Measurements from ENCODE around the gene PLCG2. TPM values are rescaled to one million over a fixed set of nuclear protein-coding genes. Genes with fewer than 3 reads are reported as not detected.

The PLCG2 gene
- total RNA-seq, 4 donors from 2014 or later = 5.3 to 15.8 (median 9.5) TPM

DNA sequence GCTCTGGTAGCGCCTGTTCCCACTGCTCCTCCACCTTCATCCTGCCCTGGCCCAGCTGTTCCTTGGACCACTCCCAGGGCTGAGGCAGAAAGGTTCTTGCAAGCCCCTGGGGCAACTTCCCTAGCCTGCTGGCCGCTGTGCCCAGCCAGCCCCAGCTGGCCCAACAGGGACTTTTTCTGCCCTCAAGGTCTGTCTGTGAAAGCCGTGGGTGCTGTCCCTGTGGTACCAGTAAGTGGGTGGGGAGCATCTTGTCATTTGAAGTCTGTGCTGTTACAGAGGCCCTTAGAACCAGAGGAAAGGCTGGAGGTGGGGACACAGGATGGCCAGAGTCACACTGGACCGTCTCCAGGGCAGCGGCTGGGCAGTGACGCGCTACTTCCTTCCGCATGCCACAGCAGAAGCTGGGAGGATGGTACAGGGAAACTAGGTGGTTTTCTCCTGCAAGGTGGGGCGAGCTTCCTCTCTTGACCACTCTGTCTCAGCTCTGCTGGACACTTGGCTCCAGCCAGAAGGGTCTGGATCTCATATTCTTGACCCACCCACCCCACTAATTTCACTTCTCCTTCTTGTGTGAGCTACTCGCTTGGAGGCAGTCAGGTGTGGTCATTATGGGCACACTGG is 87.8 kb downstream of the PLCG2 start:
- intact Hi-C loops (cut with DNase I) = no loop called here
- no peak overlapping the region for H3K4me3 ChIP-seq
- H3K36me3 ChIP-seq = no peaks in the 10 kb centered on the region
- TF ChIP-seq POLR2A (IDR thresholded peaks at IDR 0.05) = no peak
- TF ChIP-seq, protein P1, sequence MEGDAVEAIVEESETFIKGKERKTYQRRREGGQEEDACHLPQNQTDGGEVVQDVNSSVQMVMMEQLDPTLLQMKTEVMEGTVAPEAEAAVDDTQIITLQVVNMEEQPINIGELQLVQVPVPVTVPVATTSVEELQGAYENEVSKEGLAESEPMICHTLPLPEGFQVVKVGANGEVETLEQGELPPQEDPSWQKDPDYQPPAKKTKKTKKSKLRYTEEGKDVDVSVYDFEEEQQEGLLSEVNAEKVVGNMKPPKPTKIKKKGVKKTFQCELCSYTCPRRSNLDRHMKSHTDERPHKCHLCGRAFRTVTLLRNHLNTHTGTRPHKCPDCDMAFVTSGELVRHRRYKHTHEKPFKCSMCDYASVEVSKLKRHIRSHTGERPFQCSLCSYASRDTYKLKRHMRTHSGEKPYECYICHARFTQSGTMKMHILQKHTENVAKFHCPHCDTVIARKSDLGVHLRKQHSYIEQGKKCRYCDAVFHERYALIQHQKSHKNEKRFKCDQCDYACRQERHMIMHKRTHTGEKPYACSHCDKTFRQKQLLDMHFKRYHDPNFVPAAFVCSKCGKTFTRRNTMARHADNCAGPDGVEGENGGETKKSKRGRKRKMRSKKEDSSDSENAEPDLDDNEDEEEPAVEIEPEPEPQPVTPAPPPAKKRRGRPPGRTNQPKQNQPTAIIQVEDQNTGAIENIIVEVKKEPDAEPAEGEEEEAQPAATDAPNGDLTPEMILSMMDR (IDR thresholded peaks at IDR 0.05) = no peak
- peaks cover 0 to 15% (median 2%) of the 10 kb centered on the region in 3 donors for H3K4me1 ChIP-seq
- no peaks in the 10 kb centered on the region for H3K9me3 ChIP-seq
- H3K27ac ChIP-seq = peak overlapping the region; percentile 33 to 85 (median 54)
- H3K27me3 ChIP-seq = peaks cover 0 to 11% (median 0%) of the 10 kb centered on the region in 4 donors
- no peak for DNase-seq
- 41 to 48% methylated on average over 7 to 10 of the region's 10 CpGs for WGBS, 2 donors

DNA sequence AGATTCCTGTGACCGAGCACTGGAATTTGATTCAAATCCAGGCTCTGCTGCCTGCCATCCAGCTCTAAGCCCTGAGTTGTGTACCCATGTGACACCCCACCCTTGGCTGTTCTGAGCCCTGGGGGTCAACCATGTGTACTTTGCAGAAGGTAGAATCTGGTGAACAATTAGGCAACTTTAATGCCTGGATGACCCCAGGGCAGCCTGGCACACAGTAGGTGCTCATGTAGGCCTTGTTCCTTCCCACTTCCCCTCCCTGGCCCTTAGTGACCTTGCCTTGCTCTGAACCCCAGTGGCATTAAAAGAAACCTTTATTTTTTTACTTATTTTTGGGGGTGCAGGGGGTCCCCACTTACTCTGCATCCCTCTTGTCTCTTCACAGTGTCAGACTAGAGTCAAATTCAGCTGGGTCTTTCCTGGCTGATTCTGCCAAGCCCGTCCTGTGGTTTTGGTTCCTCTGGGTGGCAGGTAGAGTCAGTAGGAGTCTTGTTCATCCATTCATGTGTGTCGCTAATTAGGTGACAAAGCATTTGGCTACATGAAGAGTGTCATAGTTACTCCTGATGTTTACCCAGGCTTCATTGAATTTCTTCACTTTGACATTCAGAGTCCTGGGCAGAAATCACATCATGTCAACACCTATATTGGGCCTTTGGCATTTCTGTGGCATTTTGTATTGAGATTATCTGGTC is 89.1 kb downstream of the PLCG2 start:
- peaks cover 0 to 11% (median 0%) of the 10 kb centered on the region in 4 donors for H3K27me3 ChIP-seq
- no peaks in the 10 kb centered on the region for H3K36me3 ChIP-seq
- peak overlapping the region in 1 of 4 donors; percentile 22 for H3K27ac ChIP-seq
- peaks cover 0 to 12% (median 2%) of the 10 kb centered on the region in 3 donors for H3K4me1 ChIP-seq
- TF ChIP-seq POLR2A (IDR thresholded peaks at IDR 0.05) = no peak
- TF ChIP-seq, protein P1 (IDR thresholded peaks at IDR 0.05) = no peak
- H3K9me3 ChIP-seq = no peaks in the 10 kb centered on the region
- intact Hi-C loops (cut with DNase I) = no loop called here
- 86 to 92% methylated on average over 3 of the region's 3 CpGs for WGBS, 2 donors
- no peak overlapping the region for H3K4me3 ChIP-seq
- DNase-seq = no peak

DNA sequence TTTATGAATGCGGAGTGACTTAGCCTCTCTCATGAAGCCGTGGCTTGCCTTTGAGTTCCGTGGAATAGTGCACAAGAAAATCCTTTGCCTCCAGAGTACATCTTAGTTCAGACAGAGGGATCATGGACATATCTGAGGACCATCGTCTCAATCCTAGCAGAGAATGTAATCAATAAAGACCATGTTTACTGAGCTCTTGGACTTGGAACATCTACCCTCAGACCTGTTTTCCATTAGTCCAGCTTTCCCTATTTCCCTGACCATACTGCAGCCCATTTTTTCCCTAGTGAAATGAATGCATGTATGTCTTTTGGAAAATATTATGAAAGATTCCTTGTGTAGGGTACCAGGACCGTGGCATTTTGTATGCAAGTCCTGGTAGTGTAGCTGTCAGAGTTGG is 90.2 kb downstream of the PLCG2 start:
- intact Hi-C loops (cut with DNase I) = no loop called here
- DNase-seq = no peak
- Histone ChIP-seq H3K4me1 (peaks cover 0 to 22% (median 5%) of the 10 kb centered on the region in 3 donors), H3K9me3 (no peaks in the 10 kb centered on the region), H3K27ac (no peak overlapping the region), H3K4me3 (no peak overlapping the region), H3K36me3 (no peaks in the 10 kb centered on the region), H3K27me3 (peaks cover 0 to 9% (median 0%) of the 10 kb centered on the region in 4 donors)
- no peak for TF ChIP-seq POLR2A (IDR thresholded peaks at IDR 0.05)
- TF ChIP-seq, protein P1 (IDR thresholded peaks at IDR 0.05) = no peak
- WGBS, 2 donors = 84 to 92% methylated on average over 5 of the region's 5 CpGs

DNA sequence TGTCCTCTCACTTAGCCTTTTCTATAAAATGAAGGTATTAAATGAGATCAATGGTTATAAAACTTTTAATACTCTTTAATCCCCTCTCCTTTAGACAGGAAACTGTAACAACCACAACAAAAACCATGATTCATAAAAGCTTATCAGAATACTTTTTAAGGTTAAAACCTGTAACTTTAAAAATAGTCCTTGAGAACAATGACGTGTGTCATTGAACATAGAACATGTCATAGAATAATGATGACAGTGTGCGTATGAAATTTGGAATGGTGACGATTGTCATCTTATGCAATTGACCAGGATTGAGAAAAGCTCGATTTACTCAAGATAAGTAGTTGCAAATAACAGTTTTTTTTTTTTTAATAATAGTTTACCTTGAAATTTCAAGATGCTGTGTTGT is 94.1 kb downstream of the PLCG2 start:
- intact Hi-C loops (cut with DNase I) = loop anchor here (10.0 kb wide), 1 partner anchor 508 kb away; no protein-coding TSS in a partner anchor
- peaks cover 0 to 10% (median 2%) of the 10 kb centered on the region in 3 donors for H3K4me1 ChIP-seq
- TF ChIP-seq, protein P1 (IDR thresholded peaks at IDR 0.05) = no peak
- no peak for TF ChIP-seq POLR2A (IDR thresholded peaks at IDR 0.05)
- H3K9me3 ChIP-seq = no peaks in the 10 kb centered on the region
- H3K27me3 ChIP-seq = no peaks in the 10 kb centered on the region
- H3K36me3 ChIP-seq = no peaks in the 10 kb centered on the region
- DNase-seq = no peak
- H3K27ac ChIP-seq = no peak overlapping the region
- H3K4me3 ChIP-seq = no peak overlapping the region
- WGBS, 2 donors = 48 to 50% methylated on average over 4 of the region's 4 CpGs
